GM19351 (cell line): Measurements from ENCODE around the gene COL23A1.

Experiments used
- ATAC-seq: cut with Tn5 transposase; IDR thresholded peaks from one replicate; pipeline ENCODE4 v1.9.1; 2021; ENCODE audit warnings: mild to moderate bottlenecking, moderate library complexity; ENCODE audit not compliant: unreplicated experiment

Gene COL23A1

GRCh38 chr5:178404987-178405386, 185.2 kb downstream of the COL23A1 start:
- no peak for ATAC-seq

GRCh38 chr5:178403956-178404600, 186.1 kb downstream of the COL23A1 start:
- ATAC-seq, result no peak

GRCh38 chr5:178403351-178403750, 186.8 kb downstream of the COL23A1 start:
- ATAC-seq, result no peak

- no peak for ATAC-seq
These were observed 190.5 kb downstream of the COL23A1 start for GRCh38 chr5:178399701-178400095.

- no peak for ATAC-seq
These were observed 191.1 kb downstream of the COL23A1 start for GRCh38 chr5:178398901-178399700.

- no peak for ATAC-seq
These were observed 193.1 kb downstream of the COL23A1 start for GRCh38 chr5:178396796-178397720.

- no peak for ATAC-seq
These were observed 196.1 kb downstream of the COL23A1 start for GRCh38 chr5:178394074-178394473.

GRCh38 chr5:178392931-178393394, 197.2 kb downstream of the COL23A1 start:
- no peak for ATAC-seq

- no peak for ATAC-seq
These were observed 197.8 kb downstream of the COL23A1 start for GRCh38 chr5:178392386-178392785.

- ATAC-seq, result no peak
These were observed 198.7 kb downstream of the COL23A1 start for GRCh38 chr5:178391480-178391879.

GRCh38 chr5:178389796-178390195, 200.4 kb downstream of the COL23A1 start:
- ATAC-seq, result no peak

- no peak for ATAC-seq
These were observed 201.0 kb downstream of the COL23A1 start for GRCh38 chr5:178389026-178389729.

- no peak for ATAC-seq
These were observed 201.7 kb downstream of the COL23A1 start for GRCh38 chr5:178388386-178389025.

- ATAC-seq, result no peak
These were observed 202.4 kb downstream of the COL23A1 start for GRCh38 chr5:178387856-178388190.

GRCh38 chr5:178387061-178387855, 202.9 kb downstream of the COL23A1 start:
- ATAC-seq, result no peak

- ATAC-seq, result no peak
These were observed 203.8 kb downstream of the COL23A1 start for GRCh38 chr5:178386336-178386931.

- ATAC-seq, result no peak
These were observed 204.7 kb downstream of the COL23A1 start for GRCh38 chr5:178385496-178385890.

GRCh38 chr5:178384816-178385495, 205.2 kb downstream of the COL23A1 start:
- ATAC-seq, result no peak
